GM19324 (cell line): ENCODE measurements around the gene SLC22A3.
"Not testable (repeated sequence)": the region's sequence is repeated elsewhere in the genome, so short reads cannot be mapped to it uniquely, and the experiment has no call there.

Experiments
- ATAC-seq: cut with Tn5 transposase; IDR thresholded peaks from one replicate; pipeline ENCODE4 v1.9.1; 2021; ENCODE audit warnings: mild to moderate bottlenecking, moderate library complexity; ENCODE audit not compliant: unreplicated experiment, low FRiP score

The SLC22A3 gene

DNA sequence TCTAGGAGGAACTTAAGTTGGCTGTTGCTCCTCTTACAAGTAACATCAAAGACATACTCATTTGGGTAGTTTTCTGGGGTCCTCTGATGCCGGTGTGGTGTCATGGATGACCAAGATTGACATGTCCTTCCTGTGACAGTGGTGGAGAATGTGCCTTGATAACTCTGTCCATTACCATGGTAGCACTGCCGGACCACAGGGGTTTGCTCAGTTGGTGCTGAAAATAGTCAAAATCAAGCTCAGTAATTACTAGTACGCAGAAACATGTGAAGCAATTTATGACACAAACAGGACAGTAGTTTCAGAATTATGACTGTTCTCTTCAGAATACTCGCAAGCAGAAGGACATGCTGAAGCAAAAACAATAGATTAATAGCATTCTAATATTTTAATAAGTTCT, 128.9 kb downstream of the SLC22A3 start:
- ATAC-seq: not testable (repeated sequence)

DNA sequence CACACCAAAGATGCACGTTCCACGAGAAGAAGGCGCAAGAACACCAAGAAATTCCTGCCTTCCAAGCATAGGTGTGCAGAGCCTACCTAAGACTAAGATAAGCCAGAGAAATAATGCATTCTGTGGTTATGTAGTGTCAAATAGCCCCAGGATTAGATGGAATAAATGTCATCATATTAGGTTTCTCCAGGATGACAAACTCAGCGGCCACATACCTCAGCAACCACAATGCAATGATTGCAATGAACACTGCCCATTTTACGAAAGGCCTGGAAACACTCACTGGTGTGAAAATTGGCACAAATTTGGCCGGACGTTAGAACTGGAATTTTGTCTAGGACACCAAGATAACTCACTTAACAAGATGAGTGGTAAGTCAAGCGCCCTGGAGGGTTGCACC, 129.7 kb downstream of the SLC22A3 start:
- ATAC-seq: no peak

DNA sequence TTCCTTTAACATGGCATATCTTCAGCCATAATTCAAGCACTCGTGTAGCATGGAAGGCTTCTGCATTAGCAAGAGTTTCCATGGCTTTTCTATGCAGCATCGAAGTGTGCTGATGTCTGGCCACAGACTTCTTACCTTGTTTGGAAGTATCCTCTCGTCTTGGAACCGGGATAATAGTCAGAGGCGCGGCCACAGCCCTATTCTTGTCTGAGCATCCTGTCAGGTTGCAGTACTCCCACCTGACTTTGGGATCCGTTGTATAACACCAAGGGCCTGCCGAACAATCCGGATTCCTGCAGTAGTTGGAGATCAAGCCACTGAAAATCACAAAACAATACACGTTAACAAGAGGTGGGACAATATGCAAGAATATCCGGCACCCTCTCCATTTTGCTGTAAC, 138.9 kb downstream of the SLC22A3 start:
- ATAC-seq: no peak

DNA sequence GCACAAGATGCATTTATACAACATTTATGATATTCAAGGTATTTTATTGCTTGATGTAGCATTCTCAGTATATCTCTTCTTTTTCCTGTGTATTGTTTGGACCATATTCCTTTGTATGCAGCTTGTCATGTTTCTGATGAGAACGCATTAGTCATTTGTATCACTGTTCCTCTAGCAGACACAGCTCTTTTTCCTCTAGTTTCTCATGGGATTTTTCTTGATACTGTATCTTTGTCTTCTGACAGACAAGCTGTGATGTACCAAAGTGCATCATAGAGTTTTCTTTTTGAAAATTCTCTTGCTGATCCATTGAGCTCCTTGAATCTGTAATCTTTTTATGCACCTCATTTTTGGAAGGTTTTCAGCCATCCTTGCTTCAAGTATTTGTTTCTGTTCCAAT, 140.9 kb downstream of the SLC22A3 start:
- ATAC-seq: no peak

DNA sequence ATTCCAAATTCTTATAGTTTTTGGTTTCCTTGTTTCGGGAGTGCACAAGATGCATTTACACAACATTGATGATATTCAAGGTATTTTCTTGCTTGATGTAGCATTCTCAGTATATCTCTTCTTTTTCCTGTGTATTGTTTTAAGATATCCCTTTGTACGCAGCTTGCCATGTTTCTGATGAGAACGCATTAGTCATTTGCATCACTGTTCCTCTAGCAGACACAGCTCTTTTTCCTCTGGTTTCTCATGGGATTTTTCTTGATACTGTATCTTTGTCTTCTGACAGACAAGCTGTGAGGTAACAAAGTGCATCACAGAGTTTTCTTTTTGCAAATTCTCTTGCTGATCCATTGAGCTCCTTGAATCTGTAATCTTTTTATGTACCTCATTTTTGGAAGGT, 146.4 kb downstream of the SLC22A3 start:
- no peak for ATAC-seq

DNA sequence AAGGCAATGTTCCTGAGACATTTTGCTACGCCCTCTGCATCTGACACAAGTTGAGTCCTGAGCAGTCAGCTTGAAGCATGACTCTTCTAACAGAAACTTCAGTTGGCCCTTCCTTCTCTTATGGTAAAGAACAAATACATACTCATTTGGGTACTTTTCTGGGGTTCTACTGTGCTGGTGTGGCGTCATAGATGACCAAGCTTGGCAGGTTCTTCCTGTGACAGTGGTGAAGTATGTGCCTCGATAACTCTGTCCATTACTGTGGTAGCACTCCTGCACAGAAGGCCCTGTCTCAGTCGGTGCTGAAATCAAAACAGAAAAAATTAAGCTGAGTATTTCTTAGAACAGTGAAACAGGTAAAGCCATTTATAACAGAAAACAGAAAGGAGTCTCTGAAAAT, 152.5 kb downstream of the SLC22A3 start:
- ATAC-seq: no peak
